ENCODE measurements around the gene KCNH1.

Gene KCNH1

DNA sequence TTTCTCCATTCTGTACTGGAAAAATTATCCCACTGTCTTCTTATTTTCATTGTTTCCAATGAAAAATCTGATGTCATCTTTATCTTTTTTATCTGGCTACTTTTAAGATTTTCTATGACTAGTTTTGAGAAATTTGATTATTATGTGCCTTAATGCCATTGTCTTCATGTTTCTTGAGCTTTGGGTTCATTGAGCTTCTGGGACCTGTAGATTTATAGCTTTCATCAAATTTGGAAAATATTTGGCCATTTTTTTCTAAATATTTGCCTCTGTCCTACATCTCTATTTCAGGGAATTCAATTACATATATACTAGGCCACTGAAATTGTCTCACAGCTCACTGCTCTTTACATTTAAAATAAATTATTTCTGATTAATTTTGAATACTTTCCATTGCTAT is 38.7 kb upstream of the KCNH1 start:
- H2BK12ac ChIP-seq (ENCODE audit: low read length) = no peak overlapping the region
- H3K4me1 ChIP-seq (ENCODE audit: control insufficient read depth in 2 of 2, insufficient read depth in 1 of 2, low read depth in 1 of 2, low read length in 2 of 2) = no peaks in the 10 kb centered on the region
- no peak overlapping the region for H3K27ac ChIP-seq (replicated peaks; ENCODE audit: low read length)
- H2BK120ac ChIP-seq (ENCODE audit: low read depth, low read length) = no peak overlapping the region
- no peak overlapping the region for H2AK5ac ChIP-seq (ENCODE audit: low read depth, low read length)
- H3K36me3 ChIP-seq (replicated peaks in 1 of 2; ENCODE audit: control insufficient read depth in 2 of 2, insufficient read depth in 2 of 2, low read length in 2 of 2) = no peaks in the 10 kb centered on the region
- no peak overlapping the region for H3K9ac ChIP-seq (ENCODE audit: low read depth, low read length, poor library complexity)
- peaks cover 6 to 11% of the 10 kb centered on the region in 2 donors for H3K9me3 ChIP-seq (replicated peaks in 1 of 2; ENCODE audit: control insufficient read depth in 2 of 2, insufficient read depth in 1 of 2, low read depth in 1 of 2, low read length in 2 of 2)
- no peak overlapping the region for H4K91ac ChIP-seq (ENCODE audit: low read depth, low read length, poor library complexity)
- no peak overlapping the region for H2AFZ ChIP-seq (ENCODE audit: low read length)
- no peak overlapping the region for H3K18ac ChIP-seq (ENCODE audit: low read length)
- no peak overlapping the region for H2BK5ac ChIP-seq (ENCODE audit: low read length)
- H2BK15ac ChIP-seq (ENCODE audit: low read length) = no peak overlapping the region
- H3K4me3 ChIP-seq (ENCODE audit: low read length in 2 of 2) = no peak overlapping the region
- H3K27me3 ChIP-seq (ENCODE audit: control insufficient read depth in 3 of 3, insufficient read depth in 3 of 3, low read depth in 1 of 3, low read length in 3 of 3) = no peaks in the 10 kb centered on the region
- no peak overlapping the region for H4K8ac ChIP-seq (ENCODE audit: low read depth, low read length)
- H3K4me2 ChIP-seq (ENCODE audit: insufficient read depth, low read length, poor library complexity, severe bottlenecking) = no peak overlapping the region
- no peak for DNase-seq (ENCODE audit: low spot score)
- H3K79me1 ChIP-seq (ENCODE audit: low read depth, low read length) = no peaks in the 10 kb centered on the region
- no peak overlapping the region for H3K14ac ChIP-seq (ENCODE audit: low read length)
- H3K23ac ChIP-seq (ENCODE audit: low read depth, low read length, poor library complexity) = no peak overlapping the region
- H3K4ac ChIP-seq (ENCODE audit: low read length) = no peak overlapping the region

DNA sequence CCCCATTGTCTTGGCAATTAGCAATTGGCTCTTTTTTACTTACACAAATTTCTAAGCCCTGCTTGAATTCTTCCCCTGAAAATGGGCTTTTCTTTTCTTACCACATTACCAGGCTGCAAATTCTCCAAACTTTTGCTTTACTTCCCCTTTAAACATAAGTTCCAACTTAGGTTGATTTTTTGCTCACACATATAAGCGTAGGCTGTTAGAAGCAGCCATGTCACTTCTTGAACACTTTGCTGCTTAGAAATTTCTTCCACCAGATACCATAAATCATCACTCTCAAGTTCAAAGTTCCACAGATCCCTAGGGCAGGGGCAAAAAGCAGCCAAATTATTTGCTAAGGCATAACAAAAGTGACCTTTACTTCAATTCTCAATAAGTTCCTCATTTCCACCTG is 35.4 kb upstream of the KCNH1 start:
- Histone ChIP-seq H3K18ac (ENCODE audit: low read length) (no peak overlapping the region), H3K4me1 (ENCODE audit: control insufficient read depth in 2 of 2, insufficient read depth in 1 of 2, low read depth in 1 of 2, low read length in 2 of 2) (no peaks in the 10 kb centered on the region), H2BK5ac (ENCODE audit: low read length) (no peak overlapping the region), H3K27me3 (ENCODE audit: control insufficient read depth in 3 of 3, insufficient read depth in 3 of 3, low read depth in 1 of 3, low read length in 3 of 3) (no peaks in the 10 kb centered on the region), H2BK15ac (ENCODE audit: low read length) (no peak overlapping the region), H3K4me3 (ENCODE audit: low read length in 2 of 2) (no peak overlapping the region), H3K14ac (ENCODE audit: low read length) (no peak overlapping the region), H3K9ac (ENCODE audit: low read depth, low read length, poor library complexity) (no peak overlapping the region), H3K79me1 (ENCODE audit: low read depth, low read length) (no peaks in the 10 kb centered on the region), H3K27ac (replicated peaks; ENCODE audit: low read length) (no peak overlapping the region), H2BK12ac (ENCODE audit: low read length) (no peak overlapping the region), H3K4me2 (ENCODE audit: insufficient read depth, low read length, poor library complexity, severe bottlenecking) (no peak overlapping the region), H4K91ac (ENCODE audit: low read depth, low read length, poor library complexity) (no peak overlapping the region), H2BK120ac (ENCODE audit: low read depth, low read length) (no peak overlapping the region), H3K23ac (ENCODE audit: low read depth, low read length, poor library complexity) (no peak overlapping the region), H2AFZ (ENCODE audit: low read length) (no peak overlapping the region), H4K8ac (ENCODE audit: low read depth, low read length) (no peak overlapping the region), H3K4ac (ENCODE audit: low read length) (no peak overlapping the region), H3K36me3 (replicated peaks in 1 of 2; ENCODE audit: control insufficient read depth in 2 of 2, insufficient read depth in 2 of 2, low read length in 2 of 2) (no peaks in the 10 kb centered on the region), H3K9me3 (replicated peaks in 1 of 2; ENCODE audit: control insufficient read depth in 2 of 2, insufficient read depth in 1 of 2, low read depth in 1 of 2, low read length in 2 of 2) (peaks cover 6 to 11% of the 10 kb centered on the region in 2 donors), H2AK5ac (ENCODE audit: low read depth, low read length) (no peak overlapping the region)
- no CpG with 5 or more reads among the region's 1 CpG for WGBS, 2 donors (ENCODE audit: extremely low coverage in 2 of 2, insufficient read length in 2 of 2, insufficient replicate concordance in 1 of 2)
- DNase-seq (ENCODE audit: low spot score) = no peak

DNA sequence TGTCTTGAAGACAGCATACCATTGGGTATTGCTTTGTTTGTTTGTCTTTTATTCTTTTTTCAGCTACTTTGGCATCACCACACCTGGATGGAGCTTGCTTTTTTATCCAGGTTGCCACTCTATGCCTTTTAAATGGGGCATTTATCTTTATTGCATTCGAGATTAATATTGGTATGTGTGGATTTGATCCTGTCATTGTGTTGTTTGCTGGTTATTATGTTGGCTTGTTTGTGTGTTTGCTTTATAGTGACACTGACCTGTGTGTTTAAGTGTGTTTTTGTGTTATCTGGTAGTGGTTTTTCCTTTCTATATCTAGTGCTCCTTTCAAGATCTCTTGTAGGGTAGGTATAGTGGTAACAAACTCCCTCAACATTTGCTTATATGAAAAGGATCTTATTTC is 24.9 kb upstream of the KCNH1 start:
- DNase-seq (ENCODE audit: low spot score) = no peak
- Histone ChIP-seq H2BK5ac (ENCODE audit: low read length) (no peak overlapping the region), H3K27ac (replicated peaks; ENCODE audit: low read length) (no peak overlapping the region), H3K4me3 (ENCODE audit: low read length in 2 of 2) (no peak overlapping the region), H2AFZ (ENCODE audit: low read length) (no peak overlapping the region), H3K4me2 (ENCODE audit: insufficient read depth, low read length, poor library complexity, severe bottlenecking) (no peak overlapping the region), H2BK15ac (ENCODE audit: low read length) (no peak overlapping the region), H2AK5ac (ENCODE audit: low read depth, low read length) (no peak overlapping the region), H2BK12ac (ENCODE audit: low read length) (no peak overlapping the region), H3K4ac (ENCODE audit: low read length) (no peak overlapping the region), H4K91ac (ENCODE audit: low read depth, low read length, poor library complexity) (no peak overlapping the region), H3K9me3 (replicated peaks in 1 of 2; ENCODE audit: control insufficient read depth in 2 of 2, insufficient read depth in 1 of 2, low read depth in 1 of 2, low read length in 2 of 2) (peaks cover 0 to 3% of the 10 kb centered on the region in 2 donors), H3K18ac (ENCODE audit: low read length) (no peak overlapping the region), H3K23ac (ENCODE audit: low read depth, low read length, poor library complexity) (no peak overlapping the region), H4K8ac (ENCODE audit: low read depth, low read length) (no peak overlapping the region), H3K4me1 (ENCODE audit: control insufficient read depth in 2 of 2, insufficient read depth in 1 of 2, low read depth in 1 of 2, low read length in 2 of 2) (no peaks in the 10 kb centered on the region), H3K9ac (ENCODE audit: low read depth, low read length, poor library complexity) (no peak overlapping the region), H2BK120ac (ENCODE audit: low read depth, low read length) (no peak overlapping the region), H3K36me3 (replicated peaks in 1 of 2; ENCODE audit: control insufficient read depth in 2 of 2, insufficient read depth in 2 of 2, low read length in 2 of 2) (no peaks in the 10 kb centered on the region), H3K79me1 (ENCODE audit: low read depth, low read length) (no peaks in the 10 kb centered on the region), H3K14ac (ENCODE audit: low read length) (no peak overlapping the region), H3K27me3 (ENCODE audit: control insufficient read depth in 3 of 3, insufficient read depth in 3 of 3, low read depth in 1 of 3, low read length in 3 of 3) (no peaks in the 10 kb centered on the region)
- whole genome bisulfite sequencing, 2 donors (ENCODE audit: extremely low coverage in 2 of 2, insufficient read length in 2 of 2, insufficient replicate concordance in 1 of 2) = no CpG with 5 or more reads among the region's 1 CpG

DNA sequence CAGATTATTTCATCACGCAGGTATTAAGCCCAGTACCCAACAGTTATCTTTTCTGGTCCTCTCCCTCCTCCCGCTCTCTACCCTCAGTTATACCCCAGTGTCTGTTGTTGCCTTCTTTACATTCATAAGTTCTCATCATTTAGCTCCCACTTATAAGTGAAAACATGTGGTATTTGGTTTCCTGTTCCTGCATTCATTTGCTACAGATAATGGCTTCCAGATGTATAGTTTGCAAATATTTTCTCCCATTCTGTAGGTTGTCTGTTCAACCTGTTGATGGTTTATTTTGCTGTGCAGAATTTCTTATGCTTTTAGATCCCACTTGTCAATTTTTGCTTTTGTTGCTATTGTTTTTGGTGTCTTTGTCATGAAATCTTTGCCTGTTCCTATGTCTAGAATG is 21.1 kb upstream of the KCNH1 start:
- H3K36me3 ChIP-seq (replicated peaks in 1 of 2; ENCODE audit: control insufficient read depth in 2 of 2, insufficient read depth in 2 of 2, low read length in 2 of 2) = no peaks in the 10 kb centered on the region
- no peak overlapping the region for H3K4ac ChIP-seq (ENCODE audit: low read length)
- H3K9me3 ChIP-seq (replicated peaks in 1 of 2; ENCODE audit: control insufficient read depth in 2 of 2, insufficient read depth in 1 of 2, low read depth in 1 of 2, low read length in 2 of 2) = no peaks in the 10 kb centered on the region
- no peak overlapping the region for H3K4me3 ChIP-seq (ENCODE audit: low read length in 2 of 2)
- H3K9ac ChIP-seq (ENCODE audit: low read depth, low read length, poor library complexity) = no peak overlapping the region
- no peak overlapping the region for H2BK5ac ChIP-seq (ENCODE audit: low read length)
- no peak overlapping the region for H3K4me2 ChIP-seq (ENCODE audit: insufficient read depth, low read length, poor library complexity, severe bottlenecking)
- H3K4me1 ChIP-seq (ENCODE audit: control insufficient read depth in 2 of 2, insufficient read depth in 1 of 2, low read depth in 1 of 2, low read length in 2 of 2) = no peaks in the 10 kb centered on the region
- no peaks in the 10 kb centered on the region for H3K27me3 ChIP-seq (ENCODE audit: control insufficient read depth in 3 of 3, insufficient read depth in 3 of 3, low read depth in 1 of 3, low read length in 3 of 3)
- H2BK12ac ChIP-seq (ENCODE audit: low read length) = no peak overlapping the region
- no peaks in the 10 kb centered on the region for H3K79me1 ChIP-seq (ENCODE audit: low read depth, low read length)
- no CpG with 5 or more reads among the region's 2 CpGs for WGBS, 2 donors (ENCODE audit: extremely low coverage in 2 of 2, insufficient read length in 2 of 2, insufficient replicate concordance in 1 of 2)
- no peak overlapping the region for H3K14ac ChIP-seq (ENCODE audit: low read length)
- no peak overlapping the region for H3K23ac ChIP-seq (ENCODE audit: low read depth, low read length, poor library complexity)
- DNase-seq (ENCODE audit: low spot score) = no peak
- H2BK15ac ChIP-seq (ENCODE audit: low read length) = no peak overlapping the region
- H4K8ac ChIP-seq (ENCODE audit: low read depth, low read length) = no peak overlapping the region
- H2BK120ac ChIP-seq (ENCODE audit: low read depth, low read length) = no peak overlapping the region
- no peak overlapping the region for H2AK5ac ChIP-seq (ENCODE audit: low read depth, low read length)
- no peak overlapping the region for H2AFZ ChIP-seq (ENCODE audit: low read length)
- H4K91ac ChIP-seq (ENCODE audit: low read depth, low read length, poor library complexity) = no peak overlapping the region
- H3K27ac ChIP-seq (replicated peaks; ENCODE audit: low read length) = no peak overlapping the region
- H3K18ac ChIP-seq (ENCODE audit: low read length) = no peak overlapping the region

Measured in neuronal stem cell (in vitro differentiated cells).